Endothelial cell (in vitro differentiated cells): ENCODE results near the gene CELA3A. TPM values are rescaled to one million over a fixed set of nuclear protein-coding genes. Genes with fewer than 3 reads are reported as not detected.
"Not testable (repeated sequence)": the region's sequence is repeated elsewhere in the genome, so short reads cannot be mapped to it uniquely, and the experiment has no call there.

Experiments
- DNase-seq: peaks from one replicate; pipeline ENCODE4 v3.0.0; 2021; ENCODE audit warnings: low spot score
- H3K27ac Mint-ChIP-seq: one replicate; pipeline ENCODE4 v1.8.0; 2021; ENCODE audit warnings: mixed read lengths, inconsistent platforms; ENCODE audit not compliant: unreplicated experiment
- H3K27me3 Mint-ChIP-seq: one replicate; pipeline ENCODE4 v1.8.0; 2021; ENCODE audit warnings: mild to moderate bottlenecking, moderate library complexity, mixed read lengths, inconsistent platforms; ENCODE audit not compliant: unreplicated experiment
- H3K36me3 Mint-ChIP-seq: one replicate; pipeline ENCODE4 v1.8.0; 2021; ENCODE audit warnings: mild to moderate bottlenecking, low read depth, mixed read lengths, inconsistent platforms; ENCODE audit not compliant: unreplicated experiment
- H3K4me1 Mint-ChIP-seq: one replicate; pipeline ENCODE4 v1.8.0; 2021; ENCODE audit warnings: mild to moderate bottlenecking, mixed read lengths, inconsistent platforms; ENCODE audit not compliant: unreplicated experiment
- H3K4me3 Mint-ChIP-seq: one replicate; pipeline ENCODE4 v1.8.0; 2021; ENCODE audit warnings: mild to moderate bottlenecking, mixed read lengths, inconsistent platforms; ENCODE audit not compliant: unreplicated experiment
- H3K9me3 Mint-ChIP-seq: one replicate; pipeline ENCODE4 v1.8.0; 2021; ENCODE audit warnings: mixed read lengths, inconsistent platforms; ENCODE audit not compliant: unreplicated experiment
- total RNA-seq: library from RNA; stranded (reverse); fragmentation: NEBNext Ultra II Directional; extraction: Animal tissue kit (Norgen Biotek cat#: 25700); gene quantifications from one replicate; pipeline ENCODE4 v1.2.1, GENCODE V29; 2021; ENCODE audit not compliant: unreplicated experiment

Gene CELA3A
- total RNA-seq, 1 donor from 2014 or later, result not detected

GRCh38 chr1:21981253-21981652 lies 20.2 kb upstream of the CELA3A start:
- DNase-seq, H3K4me1 Mint-ChIP-seq, H3K27me3 Mint-ChIP-seq, H3K4me3 Mint-ChIP-seq, H3K36me3 Mint-ChIP-seq, H3K27ac Mint-ChIP-seq, H3K9me3 Mint-ChIP-seq: not testable (repeated sequence)

DNA sequence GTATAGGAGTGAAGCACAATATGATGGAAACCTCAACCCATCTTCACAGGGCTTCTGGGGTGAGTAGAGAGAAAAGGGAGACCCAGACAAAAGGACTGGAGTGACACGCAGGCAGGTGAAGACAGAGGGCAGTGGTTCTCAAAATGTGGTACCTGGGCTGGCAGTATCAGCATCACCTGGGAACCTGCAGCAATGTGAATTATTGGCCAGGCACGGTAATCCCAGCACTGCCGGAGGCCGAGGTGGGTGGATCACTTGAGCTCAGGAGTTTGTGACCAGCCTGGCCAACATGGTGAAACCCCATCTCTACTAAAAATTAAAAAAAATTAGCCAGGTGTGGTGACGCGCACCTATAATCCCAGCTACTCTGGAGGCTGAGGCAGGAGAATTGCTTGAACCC lies 19.3 kb upstream of the CELA3A start:
- peak overlapping the region; percentile 67 for H3K27ac Mint-ChIP-seq
- not testable (repeated sequence) for H3K36me3 Mint-ChIP-seq, H3K4me3 Mint-ChIP-seq, H3K9me3 Mint-ChIP-seq, H3K4me1 Mint-ChIP-seq, H3K27me3 Mint-ChIP-seq, DNase-seq

GRCh38 chr1:21983539-21983938 lies 17.9 kb upstream of the CELA3A start:
- H3K4me3 Mint-ChIP-seq, H3K4me1 Mint-ChIP-seq, DNase-seq, H3K9me3 Mint-ChIP-seq, H3K27ac Mint-ChIP-seq, H3K27me3 Mint-ChIP-seq, H3K36me3 Mint-ChIP-seq: not testable (repeated sequence)

GRCh38 chr1:21985893-21986292 lies 15.6 kb upstream of the CELA3A start:
- not testable (repeated sequence) for H3K27ac Mint-ChIP-seq

DNA sequence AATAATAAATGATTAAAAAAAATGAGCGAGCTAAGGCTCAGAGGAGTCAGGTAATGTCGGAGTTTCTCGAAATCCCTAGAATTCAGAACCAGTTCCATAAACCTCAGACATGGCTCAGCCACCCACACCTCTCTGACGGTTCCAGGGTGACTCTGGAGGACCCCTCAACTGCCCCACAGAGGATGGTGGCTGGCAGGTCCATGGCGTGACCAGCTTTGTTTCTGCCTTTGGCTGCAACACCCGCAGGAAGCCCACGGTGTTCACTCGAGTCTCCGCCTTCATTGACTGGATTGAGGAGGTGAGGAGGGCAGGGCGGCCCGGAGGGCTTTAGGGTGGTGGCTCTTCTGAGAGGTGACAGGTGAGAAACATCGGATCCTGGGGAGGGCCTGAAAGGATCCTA lies 15.1 kb upstream of the CELA3A start:
- H3K27me3 Mint-ChIP-seq, H3K4me1 Mint-ChIP-seq, DNase-seq, H3K4me3 Mint-ChIP-seq, H3K36me3 Mint-ChIP-seq, H3K9me3 Mint-ChIP-seq, H3K27ac Mint-ChIP-seq: not testable (repeated sequence)

More at GRCh38 chr1:21985893-21986292, 15.6 kb upstream of the CELA3A start:
- H3K4me1 Mint-ChIP-seq, H3K9me3 Mint-ChIP-seq, H3K36me3 Mint-ChIP-seq, DNase-seq, H3K4me3 Mint-ChIP-seq, H3K27me3 Mint-ChIP-seq: not testable (repeated sequence)

DNA sequence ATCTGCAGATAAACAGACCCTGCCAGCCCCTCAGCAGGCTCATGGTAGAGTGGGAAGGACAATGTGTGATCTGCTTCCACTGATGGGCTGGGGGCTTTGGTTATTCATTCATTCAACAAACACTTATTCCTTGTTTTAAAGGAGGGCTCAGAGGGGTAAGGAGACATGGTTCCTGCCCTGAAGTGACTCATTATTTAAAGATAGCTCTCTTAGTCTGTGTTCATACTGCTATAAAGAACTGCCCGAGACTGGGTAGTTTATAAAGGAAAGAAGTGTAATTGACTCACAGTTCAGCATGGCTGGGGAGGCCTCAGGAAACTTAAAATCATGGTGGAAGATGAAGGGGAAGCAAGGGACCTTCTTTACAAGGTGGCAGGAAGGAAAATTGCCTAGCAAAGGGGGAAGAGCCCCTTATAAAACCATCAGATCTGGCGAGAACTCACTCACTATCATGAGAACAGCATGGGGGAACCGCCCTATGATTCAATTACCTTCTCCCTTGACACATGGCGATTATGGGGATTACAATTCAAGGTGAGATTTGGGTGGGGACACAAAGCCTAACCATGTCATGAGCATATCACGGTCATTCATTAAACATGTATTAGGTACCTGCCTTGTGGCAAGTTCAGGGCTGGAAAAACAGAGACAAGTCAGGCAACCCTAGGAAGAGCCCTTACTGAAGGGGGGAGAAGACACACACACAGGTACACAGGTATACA lies 11.6 kb upstream of the CELA3A start:
- H3K36me3 Mint-ChIP-seq, DNase-seq, H3K27ac Mint-ChIP-seq, H3K9me3 Mint-ChIP-seq, H3K4me1 Mint-ChIP-seq, H3K4me3 Mint-ChIP-seq, H3K27me3 Mint-ChIP-seq: not testable (repeated sequence)

DNA sequence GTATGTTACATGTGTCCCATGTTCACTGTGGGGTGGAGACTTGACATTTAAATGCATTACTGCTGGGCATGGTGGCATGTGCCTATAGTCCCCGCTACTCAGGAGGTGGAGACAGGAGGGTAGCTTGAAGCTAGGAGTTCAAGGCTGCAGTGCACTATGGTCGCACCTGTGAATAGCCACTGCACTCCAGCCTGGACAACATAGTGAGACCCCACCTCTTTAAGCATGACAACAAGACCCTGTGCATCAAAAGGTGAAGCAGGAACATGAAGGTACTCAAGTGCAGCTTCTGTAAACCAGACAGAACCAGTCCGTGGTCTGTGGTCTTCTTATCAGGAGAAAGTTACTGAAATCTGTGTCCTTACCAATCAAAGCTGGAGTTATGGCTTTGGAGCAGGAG lies 9.3 kb upstream of the CELA3A start:
- peaks cover 21% of the 10 kb centered on the region for H3K4me1 Mint-ChIP-seq
- H3K27me3 Mint-ChIP-seq, DNase-seq, H3K4me3 Mint-ChIP-seq, H3K36me3 Mint-ChIP-seq, H3K9me3 Mint-ChIP-seq, H3K27ac Mint-ChIP-seq: not testable (repeated sequence)

- H3K9me3 Mint-ChIP-seq, result not testable (repeated sequence)
Measured at GRCh38 chr1:21994716-21995115, 6.7 kb upstream of the CELA3A start.

DNA sequence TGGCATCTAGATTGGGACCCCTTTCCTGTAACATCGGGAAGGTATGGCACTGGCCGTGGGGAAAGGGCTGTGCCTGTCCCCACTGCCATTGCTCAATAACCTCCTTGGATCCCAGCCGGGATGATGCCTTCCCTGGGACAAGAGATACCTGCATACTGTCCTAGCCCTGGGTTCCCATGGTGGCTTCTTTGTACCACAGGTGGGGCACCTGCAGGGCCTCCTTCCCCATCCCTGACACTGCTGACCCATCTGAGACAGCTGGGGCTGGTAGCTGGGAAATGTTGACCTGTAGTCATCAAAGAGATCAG lies 4.8 kb upstream of the CELA3A start:
- H3K9me3 Mint-ChIP-seq, H3K36me3 Mint-ChIP-seq, H3K27me3 Mint-ChIP-seq, H3K4me3 Mint-ChIP-seq, DNase-seq: not testable (repeated sequence)
- H3K27ac Mint-ChIP-seq, result peak overlapping the region; percentile 70
- peaks cover 41% of the 10 kb centered on the region for H3K4me1 Mint-ChIP-seq

More at GRCh38 chr1:21994716-21995115, 6.7 kb upstream of the CELA3A start:
- H3K36me3 Mint-ChIP-seq, H3K27ac Mint-ChIP-seq, DNase-seq, H3K27me3 Mint-ChIP-seq, H3K4me3 Mint-ChIP-seq: not testable (repeated sequence)
- peaks cover 36% of the 10 kb centered on the region for H3K4me1 Mint-ChIP-seq

- not testable (repeated sequence) for H3K36me3 Mint-ChIP-seq, H3K9me3 Mint-ChIP-seq, H3K4me3 Mint-ChIP-seq, H3K27me3 Mint-ChIP-seq, DNase-seq
- Mint-ChIP-seq H3K27ac (peak overlapping the region; percentile 89), H3K4me1 (peaks cover 41% of the 10 kb centered on the region)
Measured at GRCh38 chr1:21997891-21998623, 3.4 kb upstream of the CELA3A start.

DNA sequence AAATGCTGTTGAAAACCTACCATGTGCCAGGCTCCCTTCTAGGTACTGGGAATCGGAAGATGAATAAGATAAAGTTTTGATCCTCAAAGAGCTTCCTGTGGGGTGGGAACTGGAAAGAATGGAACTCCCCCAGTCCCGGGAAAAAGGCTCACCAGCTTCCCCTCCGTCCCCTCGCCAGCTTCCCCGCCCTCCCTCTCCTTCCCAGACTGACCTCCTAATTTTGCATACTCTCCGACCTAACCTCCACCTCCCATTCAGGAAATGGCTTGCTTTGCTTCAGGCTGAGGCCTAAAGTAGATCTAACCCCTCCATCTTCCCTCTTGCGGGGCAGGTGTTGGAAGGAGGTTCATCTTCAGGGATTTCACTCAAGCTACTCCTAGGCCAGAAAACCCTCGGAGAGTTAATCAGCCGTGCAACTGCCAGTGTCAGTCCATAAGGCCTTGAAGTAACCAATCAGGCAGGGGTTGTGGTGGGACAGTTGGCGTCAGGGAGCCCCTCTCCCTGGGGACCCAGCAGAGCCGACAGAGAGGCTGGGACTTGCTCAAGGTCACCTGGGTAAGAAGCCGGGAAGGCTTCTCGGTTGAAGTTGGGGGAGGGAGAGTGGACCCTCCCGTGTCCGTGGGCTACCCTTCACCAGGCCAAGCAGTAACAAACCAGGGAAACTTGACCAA lies 2.7 kb upstream of the CELA3A start:
- Mint-ChIP-seq H3K4me1 (peaks cover 41% of the 10 kb centered on the region), H3K27ac (peak overlapping the region; percentile 86)
- H3K9me3 Mint-ChIP-seq, H3K36me3 Mint-ChIP-seq, DNase-seq, H3K4me3 Mint-ChIP-seq, H3K27me3 Mint-ChIP-seq: not testable (repeated sequence)

DNA sequence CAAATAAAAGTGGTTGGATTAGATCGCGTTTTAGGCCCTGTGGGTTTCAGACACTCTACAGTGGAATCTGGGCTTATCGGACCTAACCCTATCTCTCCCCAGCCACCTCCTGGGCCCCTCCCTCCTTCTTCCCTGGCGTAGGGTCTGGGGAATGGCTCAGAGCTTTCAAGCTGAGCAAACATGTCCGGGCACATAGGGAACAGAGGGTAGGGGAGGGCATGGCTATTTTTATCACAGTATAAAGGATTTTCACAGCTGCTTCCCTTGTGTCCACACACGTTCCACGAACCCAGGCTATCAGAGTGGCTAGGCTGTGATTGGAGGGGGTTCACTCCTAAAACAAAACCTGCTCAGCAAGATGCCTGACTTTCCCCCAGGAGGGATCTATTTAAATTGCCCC lies 1.8 kb upstream of the CELA3A start:
- H3K27me3 Mint-ChIP-seq, H3K36me3 Mint-ChIP-seq, H3K4me3 Mint-ChIP-seq, DNase-seq, H3K9me3 Mint-ChIP-seq, H3K27ac Mint-ChIP-seq: not testable (repeated sequence)
- peaks cover 35% of the 10 kb centered on the region for H3K4me1 Mint-ChIP-seq
